Middle frontal gyrus (tissue), 1 donor: Measurements from ENCODE around the gene MLKL.
"Not testable (repeated sequence)": the region's sequence is repeated elsewhere in the genome, so short reads cannot be mapped to it uniquely, and the experiment has no call there.

Source experiments
- DNase-seq: peaks from one replicate; pipeline ENCODE4 v3.0.0-alpha.2; 2015; ENCODE audit warnings: low spot score; ENCODE audit errors: extremely low spot score

Gene MLKL

DNA sequence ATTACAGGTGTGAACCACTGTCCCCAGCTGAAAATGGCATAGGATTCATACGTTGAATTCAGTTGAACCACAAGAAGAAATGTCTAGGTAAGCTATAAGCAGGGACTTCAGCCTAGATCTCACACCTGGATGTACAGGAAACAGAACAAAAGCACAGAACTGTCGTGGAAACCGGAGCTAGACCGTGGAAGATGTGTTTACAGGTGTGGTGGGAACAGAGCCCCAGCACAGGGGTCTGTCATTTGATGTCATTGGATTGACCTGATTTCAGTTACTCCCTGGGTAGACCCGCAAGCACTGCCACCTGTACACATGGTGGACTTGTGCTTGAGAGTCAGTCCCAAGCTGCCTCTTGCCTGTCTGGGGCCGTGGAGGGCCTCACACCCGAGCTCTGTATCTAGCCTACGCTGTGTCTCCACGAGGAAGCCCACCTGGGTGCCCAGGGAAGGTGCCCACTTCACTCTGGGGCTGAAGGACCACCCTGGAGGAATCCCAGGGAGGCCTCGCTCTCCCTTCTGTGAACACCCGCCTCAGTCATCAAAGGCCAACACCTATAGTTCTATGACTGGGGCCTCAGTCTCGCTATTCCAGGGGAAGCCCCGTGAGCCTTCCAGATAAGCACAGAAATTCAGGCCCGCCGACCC lies 32.2 kb upstream of the MLKL start:
- DNase-seq = no peak

DNA sequence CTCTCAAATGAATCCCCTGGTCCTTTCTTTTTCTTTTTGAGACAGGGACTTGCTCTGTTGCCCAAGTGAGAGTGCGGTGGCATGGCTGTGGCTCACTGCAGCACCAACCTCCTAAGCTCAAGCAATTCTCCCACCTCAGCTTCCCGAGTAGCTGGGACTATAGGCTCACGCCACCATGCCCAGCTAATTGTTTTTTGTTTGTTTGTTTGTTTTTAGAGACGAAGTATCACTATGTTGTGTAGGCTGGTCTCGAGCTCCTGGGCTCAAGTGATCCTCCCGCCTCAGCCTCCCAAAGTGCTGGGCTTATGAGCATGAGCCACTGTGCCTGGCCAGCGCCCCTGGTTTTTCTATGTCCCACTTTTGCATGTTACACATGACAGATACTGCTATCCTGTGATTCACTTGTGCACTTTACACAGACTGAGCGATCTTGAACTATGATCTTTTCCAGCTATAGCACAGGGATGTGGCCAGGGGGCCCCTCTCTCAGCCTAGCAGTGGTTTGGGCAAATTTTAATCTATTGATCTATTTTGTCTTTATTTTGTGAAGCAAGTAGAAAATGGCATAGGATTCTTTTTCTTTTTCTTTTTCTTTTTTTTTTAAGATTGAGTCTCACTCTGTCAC lies 31.3 kb upstream of the MLKL start:
- DNase-seq = no peak

DNA sequence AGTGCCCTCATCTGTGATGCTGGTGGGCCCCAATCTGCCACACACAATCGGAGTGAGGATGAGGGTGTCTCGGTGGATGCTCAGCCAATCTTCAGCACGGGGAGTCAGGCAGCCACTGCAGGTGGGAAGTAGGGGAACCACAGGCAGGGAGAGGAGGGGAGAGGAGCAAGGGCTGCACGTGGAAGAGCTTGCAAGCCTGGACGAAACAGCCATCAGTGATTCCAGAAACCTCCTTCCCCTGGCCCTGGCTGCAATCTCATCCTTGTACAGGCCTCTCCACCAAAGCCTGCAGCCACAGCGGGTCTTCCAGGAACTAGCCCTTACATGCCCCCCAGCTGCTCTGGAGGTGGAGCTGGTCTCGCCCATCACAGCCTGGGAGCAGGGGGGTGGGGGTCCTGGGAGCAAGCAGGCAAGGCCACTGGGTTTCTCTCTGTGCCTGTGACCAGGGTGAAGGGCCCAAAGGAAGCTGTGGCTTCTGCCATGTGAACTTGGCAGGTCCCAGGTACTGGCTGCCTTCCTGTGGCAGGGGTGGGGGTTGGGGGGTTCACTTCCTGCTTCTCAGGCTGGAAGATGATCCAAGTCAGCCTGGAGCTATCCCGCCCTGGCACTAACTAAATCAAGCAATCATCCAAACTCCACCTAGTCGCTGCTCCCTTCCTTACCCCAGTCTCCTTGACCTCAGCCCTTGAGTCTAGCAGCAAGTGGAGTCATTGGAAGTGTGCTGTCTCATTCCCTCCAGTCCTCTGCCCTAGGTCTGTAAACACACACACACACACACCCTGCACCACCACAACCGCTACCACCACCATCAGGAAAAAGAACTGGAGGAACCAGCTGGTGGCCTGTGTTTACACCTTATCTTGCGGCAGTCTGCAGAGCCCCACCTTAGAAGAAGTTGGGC lies 29.4 kb upstream of the MLKL start:
- no peak for DNase-seq

DNA sequence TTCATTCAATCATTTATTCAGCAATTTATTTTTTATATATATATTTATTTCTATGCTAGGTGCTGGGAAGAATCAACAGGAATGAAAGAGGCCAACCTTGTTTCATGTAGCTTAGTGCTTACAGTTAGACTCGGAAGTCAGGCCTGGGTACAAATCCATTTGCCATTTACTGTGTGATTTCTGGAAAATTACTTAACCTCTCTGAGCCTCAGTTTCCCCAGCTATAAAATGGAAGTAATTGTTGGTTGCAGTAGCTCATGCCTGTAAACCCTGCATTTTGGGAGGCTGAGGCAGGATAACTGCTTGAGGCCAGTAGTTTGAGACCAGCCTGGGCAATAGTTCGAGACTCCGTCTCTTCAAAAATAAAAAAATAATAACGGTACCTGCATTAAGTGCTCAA lies 27.2 kb upstream of the MLKL start:
- no peak for DNase-seq

DNA sequence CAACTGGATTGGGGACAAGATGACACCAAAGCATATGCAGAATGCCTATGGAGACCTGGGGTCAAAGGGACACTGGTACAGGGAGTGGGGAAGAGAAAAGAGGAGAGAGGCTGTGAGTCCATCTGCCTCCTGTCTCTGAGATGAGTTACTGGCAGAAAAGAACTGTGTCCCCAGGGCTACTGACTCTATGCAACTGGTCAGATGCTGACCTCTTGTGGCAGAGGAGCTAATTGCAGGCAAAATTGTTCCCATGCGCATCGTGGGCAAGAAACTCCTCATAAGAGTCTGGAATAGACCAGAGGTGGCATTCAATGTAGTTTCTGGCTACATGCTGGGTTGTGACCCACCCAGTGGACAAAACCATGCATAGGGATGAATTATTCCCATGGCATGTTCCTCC lies 26.1 kb upstream of the MLKL start:
- no peak for DNase-seq

DNA sequence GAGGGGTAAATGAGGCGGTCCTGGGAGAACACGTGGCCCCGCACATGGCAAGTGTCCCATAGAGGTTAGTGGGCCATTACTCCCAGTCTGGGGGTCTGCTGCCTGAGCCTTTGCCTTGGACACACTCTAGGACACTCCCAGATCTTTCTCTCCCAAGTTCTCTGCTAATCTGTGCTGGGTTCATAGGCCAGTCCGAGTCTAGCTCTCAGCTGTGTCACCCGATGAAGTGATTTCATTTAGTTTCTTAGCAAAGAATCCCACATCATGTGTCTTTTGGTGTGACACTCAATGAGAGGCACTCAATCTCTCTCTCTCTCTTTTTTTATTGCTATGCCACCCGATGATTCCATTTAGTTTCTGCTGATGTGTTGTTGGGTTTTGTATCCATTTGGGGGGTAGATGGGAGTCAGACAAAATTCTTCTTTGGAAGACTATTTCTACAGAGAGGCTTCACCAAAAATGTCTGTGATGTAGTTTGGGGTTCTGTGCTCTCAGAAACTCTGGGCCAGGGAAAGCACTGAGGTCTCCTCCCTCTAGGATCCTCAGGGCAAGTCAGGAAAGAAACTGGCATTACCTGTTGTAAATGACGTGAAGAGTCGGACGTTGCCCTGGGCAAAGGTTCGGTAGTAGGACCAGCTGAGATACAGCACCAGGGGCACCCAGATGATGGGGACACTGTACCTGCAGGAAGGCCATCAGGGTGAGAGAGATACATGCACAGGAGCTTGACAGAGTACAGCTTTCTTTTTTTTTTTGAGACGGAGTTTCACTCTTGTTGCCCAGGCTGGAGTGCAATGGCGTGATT lies 25.2 kb upstream of the MLKL start:
- DNase-seq = no peak

DNA sequence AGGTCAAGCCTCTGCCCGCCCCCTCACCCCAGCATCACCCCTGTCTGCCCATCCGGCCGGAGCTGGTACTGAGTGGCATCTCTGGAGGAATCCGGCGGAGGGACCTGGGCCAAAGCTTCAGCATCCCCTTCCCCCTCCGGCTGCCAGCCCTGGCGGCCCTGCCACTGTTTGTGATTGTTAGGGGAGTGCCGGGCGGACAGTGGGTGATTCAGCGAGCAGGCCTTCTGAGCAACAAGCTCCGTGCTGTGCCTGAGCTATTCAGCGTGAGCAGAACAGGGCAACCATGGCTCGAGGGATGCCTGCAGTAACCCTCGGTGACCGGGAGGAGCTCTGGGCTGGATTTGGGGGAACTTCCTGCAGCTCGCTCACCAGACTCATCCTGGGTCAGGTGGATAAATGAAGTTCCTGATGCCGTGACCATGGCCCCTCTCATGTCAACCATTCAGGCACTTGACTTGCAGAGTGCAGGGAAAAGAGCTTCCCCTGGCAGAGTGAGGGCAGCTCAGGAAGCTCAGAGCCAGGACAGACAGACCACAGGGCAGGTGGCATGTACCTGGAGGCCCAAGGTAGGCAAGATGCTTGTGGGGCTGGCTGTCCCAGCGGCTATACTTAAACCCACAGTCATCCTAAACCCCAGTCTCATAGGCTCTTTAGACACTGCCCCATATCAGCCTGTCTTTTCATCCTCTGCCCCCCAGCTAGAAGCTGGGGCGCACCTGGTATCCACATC lies 24.3 kb upstream of the MLKL start:
- DNase-seq = peak; percentile 74

DNA sequence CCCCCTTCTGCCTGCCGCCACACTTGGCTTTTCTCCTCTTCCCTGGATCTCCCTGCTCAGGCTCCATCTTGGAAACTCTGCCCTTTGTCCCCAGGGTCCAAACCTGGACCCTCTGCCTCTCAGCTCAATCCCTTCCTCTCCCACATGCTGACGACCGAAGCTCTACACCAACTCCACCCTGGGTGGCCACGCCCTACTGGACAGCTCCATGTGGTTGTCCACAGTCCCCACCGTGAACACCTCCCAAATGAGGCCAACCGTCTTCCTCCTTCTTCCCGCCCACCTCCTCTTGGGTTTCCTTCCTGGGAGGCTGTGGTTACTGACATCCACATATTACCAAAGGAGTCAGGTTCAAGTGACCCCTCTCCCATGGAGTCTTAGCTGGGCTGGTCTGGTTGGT lies 22.6 kb upstream of the MLKL start:
- no peak for DNase-seq

DNA sequence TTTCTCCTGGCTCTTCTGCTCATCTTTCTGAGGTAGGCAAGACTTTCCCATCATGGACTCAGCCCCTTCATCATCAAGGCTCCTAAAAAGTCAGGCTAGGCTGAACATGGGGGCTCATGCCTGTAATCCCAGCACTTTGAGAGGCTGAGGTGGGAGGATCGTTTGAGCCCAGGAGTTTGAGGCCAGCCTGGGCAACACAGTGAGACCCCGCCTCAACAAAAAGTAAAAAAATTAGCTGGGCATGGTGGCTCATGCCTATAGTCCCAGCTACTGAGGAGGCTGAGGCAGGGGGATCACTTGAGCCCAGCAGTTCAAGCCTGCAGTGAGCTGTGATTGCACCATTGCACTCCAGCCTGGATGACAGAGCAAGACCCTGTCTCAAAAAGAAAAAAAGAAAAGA lies 21.5 kb upstream of the MLKL start:
- DNase-seq = not testable (repeated sequence)

DNA sequence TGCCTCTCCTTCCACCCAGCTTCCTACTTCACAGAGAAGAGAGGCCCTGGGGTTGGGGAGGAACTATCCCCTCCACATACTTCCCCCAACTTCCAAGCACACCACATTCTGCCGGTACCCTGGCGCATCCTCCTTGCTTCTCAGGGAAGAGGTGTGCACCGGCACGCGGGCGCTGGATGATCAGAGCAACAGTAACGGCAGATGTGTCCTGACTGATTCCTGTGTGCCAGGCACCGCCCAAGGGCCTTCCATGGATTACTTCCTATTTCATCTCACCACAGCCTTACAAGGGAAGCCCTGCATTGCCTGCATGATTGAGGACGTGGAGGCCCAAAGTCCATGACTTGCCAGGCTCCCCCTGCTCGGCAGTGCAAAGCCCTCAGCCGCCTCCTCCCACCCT lies 21.1 kb upstream of the MLKL start:
- DNase-seq = no peak

DNA sequence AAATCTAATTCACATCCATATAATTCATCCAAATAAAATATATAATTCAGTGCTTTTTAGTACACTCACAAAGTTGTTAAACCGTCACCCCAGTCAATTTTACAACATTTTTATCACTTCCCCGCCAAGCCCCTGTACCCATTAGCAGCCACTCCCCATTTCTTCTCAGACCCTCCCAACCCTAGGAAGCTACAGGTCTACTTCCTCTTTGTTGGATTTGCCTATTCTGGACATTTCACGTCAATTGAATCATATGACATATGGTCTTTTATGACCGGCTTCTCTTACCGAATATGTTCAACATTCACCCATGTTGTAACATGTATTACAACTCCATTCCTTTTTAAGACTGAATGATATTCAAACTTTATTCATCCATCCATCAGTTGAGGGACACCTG lies 19.9 kb upstream of the MLKL start:
- no peak for DNase-seq

DNA sequence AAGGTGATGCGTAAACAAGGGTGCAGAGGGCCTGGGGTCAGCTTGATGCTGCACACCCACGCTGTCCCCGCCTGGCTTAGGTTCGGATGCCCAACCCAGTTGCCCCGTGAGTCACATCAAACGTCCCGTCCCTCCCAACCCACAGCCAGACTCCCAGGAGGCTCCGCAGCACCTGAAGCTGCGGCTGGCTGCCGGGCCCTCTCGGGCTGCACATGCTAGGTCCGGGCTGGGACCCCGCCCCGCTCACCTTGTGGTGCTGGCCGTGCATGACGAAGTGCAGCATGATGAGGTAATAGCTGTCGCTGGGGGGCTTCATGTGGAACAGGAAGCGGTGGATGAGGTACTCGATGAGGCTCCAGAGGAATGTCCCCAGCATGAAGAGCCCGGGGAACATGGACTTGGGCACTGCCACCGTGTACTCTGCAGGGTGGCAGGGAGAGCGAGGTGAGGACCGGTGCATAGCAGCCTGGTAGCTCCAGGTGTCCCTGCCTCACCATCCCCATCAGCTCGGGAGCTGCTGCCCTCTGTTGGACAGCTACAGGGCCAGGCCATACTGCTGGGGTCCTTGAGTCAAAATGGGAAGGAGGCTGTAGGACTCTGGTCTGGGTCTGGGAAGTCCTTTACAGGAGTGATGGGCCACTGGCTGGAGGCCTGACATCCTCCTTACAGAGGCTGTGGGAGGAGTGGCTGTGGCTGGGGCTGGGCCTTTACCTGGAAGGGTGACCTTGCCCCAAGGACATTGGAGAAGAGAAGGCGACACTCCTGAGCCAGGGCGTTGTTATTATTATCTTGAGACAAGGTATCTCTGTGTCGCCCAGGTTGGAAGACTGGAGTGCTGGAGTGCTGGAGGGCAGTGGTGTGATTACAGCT lies 18.3 kb upstream of the MLKL start:
- no peak for DNase-seq

DNA sequence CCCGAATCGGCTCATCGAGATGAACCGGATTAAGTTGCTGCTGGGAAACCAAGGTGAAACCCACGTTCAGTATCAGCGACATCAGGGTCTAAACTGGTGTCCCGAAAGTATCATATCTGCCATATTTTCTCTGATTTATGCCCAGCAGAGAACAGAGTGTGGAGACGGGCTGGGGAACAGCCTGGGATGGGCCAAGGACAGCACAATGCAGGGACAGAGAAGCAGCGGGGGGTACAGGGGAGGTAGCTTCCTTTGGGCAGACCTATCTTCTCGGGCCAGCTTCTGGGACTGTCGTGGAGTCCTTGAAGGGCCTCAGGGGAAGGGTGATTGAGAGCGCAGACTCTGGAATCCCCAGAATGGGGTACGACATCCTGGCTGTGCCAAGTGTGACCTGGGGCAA lies 17.5 kb upstream of the MLKL start:
- no peak for DNase-seq

DNA sequence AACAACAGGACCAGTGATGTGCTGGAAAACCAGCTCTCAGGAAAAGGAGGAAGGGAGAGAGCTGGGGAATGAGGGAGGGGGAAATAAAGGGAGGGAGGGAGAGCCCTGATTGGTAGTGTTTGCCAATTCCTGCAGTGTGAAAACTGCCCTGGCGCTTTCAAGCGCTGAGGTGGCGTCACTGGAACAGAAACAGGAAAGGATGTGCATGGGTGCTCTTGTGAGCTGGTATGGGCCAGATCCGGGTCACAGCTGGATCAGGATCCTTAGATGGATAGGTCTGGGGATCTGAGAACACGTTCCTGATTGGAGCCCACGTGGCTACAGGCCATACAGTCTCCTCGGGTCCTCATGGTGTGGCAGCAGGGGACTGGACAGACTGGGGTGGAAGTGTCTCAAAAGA lies 16.7 kb upstream of the MLKL start:
- DNase-seq = no peak

DNA sequence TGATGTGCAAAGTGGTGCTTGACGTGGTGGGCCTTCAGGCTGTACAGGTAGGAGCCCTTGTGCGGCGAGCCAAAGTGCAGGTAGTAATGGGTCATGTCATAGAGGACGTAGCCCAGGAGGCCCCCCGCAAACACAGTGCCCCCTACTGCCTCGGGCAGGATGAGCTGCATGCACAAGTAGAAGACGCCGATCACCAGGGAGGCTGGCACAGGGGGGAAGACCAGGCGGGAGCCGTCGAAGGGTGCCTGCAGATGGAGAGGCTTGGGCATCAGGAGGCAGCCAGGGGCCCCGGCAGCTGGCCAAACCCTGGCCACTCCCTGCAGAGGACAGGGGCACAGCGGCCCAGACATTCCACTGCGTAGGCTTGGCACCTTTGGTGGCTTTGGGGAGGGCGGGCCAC lies 15.7 kb upstream of the MLKL start:
- DNase-seq = no peak

DNA sequence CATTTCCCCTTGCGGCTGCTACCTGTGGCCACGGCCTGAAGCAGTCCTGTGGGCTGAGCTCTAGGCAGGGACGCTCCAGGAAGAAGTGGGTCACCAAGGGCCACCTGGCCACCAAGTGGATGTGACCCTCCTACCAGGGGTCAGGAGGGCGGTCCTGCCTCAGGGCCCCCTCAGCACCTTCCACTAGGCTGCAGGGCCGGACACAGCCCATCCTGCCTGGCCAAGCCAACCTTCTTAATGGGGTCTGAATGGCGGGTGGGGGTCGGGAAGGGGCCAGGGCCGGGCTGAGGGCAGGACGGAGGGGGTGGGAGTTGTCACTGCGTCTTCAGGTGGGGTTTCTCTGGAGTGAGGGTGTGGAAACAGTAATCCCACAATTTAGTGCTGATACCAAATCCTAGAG lies 13.2 kb upstream of the MLKL start:
- no peak for DNase-seq

DNA sequence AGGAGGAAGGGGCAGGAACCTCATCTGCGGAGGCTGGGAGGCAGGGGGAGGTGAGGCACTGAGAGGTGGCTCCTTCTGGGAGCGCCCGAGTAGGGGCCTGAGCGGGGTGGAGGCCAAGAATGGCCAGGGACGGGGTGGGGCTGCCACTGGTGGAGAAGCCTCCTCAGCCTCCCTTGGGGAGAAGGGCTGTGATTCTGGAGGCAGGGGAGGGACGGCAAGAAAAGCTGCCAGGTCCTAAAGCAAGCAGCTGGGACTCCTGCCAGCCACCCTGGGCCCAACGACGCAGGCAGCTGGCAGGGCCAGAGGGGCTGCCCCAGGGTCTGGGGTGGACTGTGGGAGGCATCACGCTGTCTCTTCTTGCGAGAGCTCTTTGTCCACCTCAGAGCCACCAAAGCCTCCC lies 12.7 kb upstream of the MLKL start:
- DNase-seq = no peak

DNA sequence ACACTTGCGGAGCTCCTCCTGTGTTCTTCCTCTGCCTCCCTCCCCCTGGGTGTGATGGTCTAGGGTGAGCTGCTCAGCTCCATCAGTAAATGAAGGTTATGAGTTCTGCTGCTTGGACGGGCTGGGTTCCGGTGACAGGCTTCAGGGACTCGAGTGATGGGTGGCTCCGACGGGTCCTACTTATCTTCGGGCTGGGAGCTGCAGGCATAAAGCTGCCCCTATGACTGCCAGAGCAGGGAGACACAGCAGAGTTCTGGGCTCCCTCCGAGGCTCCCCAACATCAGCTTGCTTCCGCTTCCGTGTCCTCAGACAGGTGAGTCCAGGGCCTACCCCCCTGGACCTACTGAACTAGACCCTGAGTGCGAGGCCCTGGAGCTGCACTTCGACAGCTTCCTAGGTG lies 11.3 kb upstream of the MLKL start:
- no peak for DNase-seq

DNA sequence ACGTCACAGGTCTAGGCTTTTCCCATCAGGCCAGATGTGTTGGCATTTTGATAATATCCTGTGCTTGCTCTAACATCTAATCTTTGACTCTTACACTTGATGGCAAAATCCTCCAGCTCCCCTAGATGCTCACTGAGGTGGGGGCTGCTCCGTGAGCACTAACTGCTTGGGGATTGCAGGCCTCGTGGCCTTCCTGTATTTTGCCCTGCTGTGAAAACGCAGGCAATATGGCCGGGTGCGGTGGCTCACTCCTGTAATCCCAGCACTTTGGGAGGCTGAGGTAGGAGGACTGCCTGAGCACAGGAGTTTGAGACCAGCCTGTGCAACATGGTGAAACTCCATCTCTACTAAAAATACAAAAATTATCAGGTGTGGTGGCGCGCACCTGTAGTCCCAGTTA lies 9.7 kb upstream of the MLKL start:
- DNase-seq = no peak

DNA sequence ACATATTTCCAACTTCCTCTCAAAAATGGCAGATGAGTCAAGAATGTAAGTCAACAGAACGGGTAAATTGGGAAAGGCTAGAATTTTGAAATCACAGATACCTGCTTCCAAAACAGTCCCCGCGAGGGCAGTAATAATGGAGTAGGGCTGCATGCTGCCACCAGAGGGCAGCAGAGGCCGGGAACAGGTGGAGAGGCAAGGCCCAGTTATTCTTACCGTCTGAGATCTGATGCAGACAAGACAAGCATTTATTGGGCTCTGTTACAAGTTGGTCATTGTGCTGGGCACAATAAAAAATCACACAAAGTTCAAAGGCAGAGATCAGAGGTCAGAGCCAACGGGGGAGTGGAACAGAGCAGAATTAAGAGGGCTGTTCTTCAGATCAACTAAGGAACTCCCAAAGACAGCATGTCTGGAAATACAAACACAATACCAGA lies 8.8 kb upstream of the MLKL start:
- peak; percentile 85 for DNase-seq
